ENCODE measurements around the gene CAMK2N2.

- TF ChIP-seq TAF1 (IDR thresholded peaks at IDR 0.05; ENCODE audit: borderline replicate concordance, insufficient read depth, low read length) (no peak), FOXP2 (optimal IDR thresholded peaks at IDR 0.05; ENCODE audit: borderline replicate concordance, extremely low read depth, extremely low read length, insufficient read depth) (no peak), POLR2AphosphoS5 (IDR thresholded peaks at IDR 0.05; ENCODE audit: low read depth, low read length) (no peak)
Observed at GRCh38 chr3:184284696-184285095, 23.3 kb upstream of the CAMK2N2 start.

All from PFSK-1 (cell line).